Peyer's patch (tissue), 4 donors: Measurements from ENCODE around the gene CYP39A1. TPM values are rescaled to one million over a fixed set of nuclear protein-coding genes. Genes with fewer than 3 reads are reported as not detected.

Source experiments
- DNase-seq, 3 donors: peaks; one replicate each; pipeline ENCODE4 v3.0.0-alpha.2; 2017 to 2019
- H3K27ac ChIP-seq, 4 donors: fragments of 200-600 bp; sonication (generic); one replicate each; pipeline ENCODE4 v1.5.1; 2016 to 2019
- H3K27me3 ChIP-seq, 2 donors: fragments of 200-600 bp; sonication (generic); one replicate each; pipeline ENCODE4 v1.5.1; 2019
- H3K36me3 ChIP-seq, 3 donors: fragments of 200-600 bp; sonication (generic); one replicate each; pipeline ENCODE4 v1.5.1; 2016 to 2019
- H3K4me1 ChIP-seq, 4 donors: fragments of 200-600 bp; sonication (generic); one replicate each; pipeline ENCODE4 v1.5.1; 2016 to 2019
- H3K4me3 ChIP-seq, 4 donors: fragments of 200-600 bp; sonication (generic); 1 replicate in 3 of 4; 2 replicates in 1 of 4; pipeline ENCODE4 v1.5.1; 2016 to 2019; ENCODE audit warnings: mild to moderate bottlenecking in 1 of 4
- H3K9me3 ChIP-seq, 4 donors: fragments of 200-600 bp; sonication (generic); one replicate each; pipeline ENCODE4 v1.5.1; 2016 to 2019; ENCODE audit warnings: mild to moderate bottlenecking in 1 of 4
- POLR2A ChIP-seq, 2 donors: fragments of 450-650 bp; IDR thresholded peaks; one replicate each; pipeline ENCODE4 v1.5.1; 2017; ENCODE audit warnings: antibody characterized with exemption in 2 of 2, mild to moderate bottlenecking in 2 of 2, moderate library complexity in 2 of 2
- total RNA-seq, 4 donors: library from RNA; depleted of rRNA; stranded (reverse); fragments of >200 nt; gene quantifications; one replicate each; pipeline ENCODE4 v1.1.0, GENCODE V29; 2016
- TF ChIP-seq, protein P1 (sequence below), 6 experiments: fragments of 450-650 bp in 4 of 6; fragments of 200-600 bp in 2 of 6; sonication (generic) in 1 of 6; IDR thresholded peaks; one replicate each; pipeline ENCODE4 v1.5.1; 2017 to 2019; ENCODE audit warnings: antibody characterized with exemption in 6 of 6, mild to moderate bottlenecking in 3 of 6, moderate library complexity in 1 of 6

The CYP39A1 gene
- total RNA-seq, 4 donors from 2014 or later: 1.2 to 8.3 (median 3.4) TPM

DNA sequence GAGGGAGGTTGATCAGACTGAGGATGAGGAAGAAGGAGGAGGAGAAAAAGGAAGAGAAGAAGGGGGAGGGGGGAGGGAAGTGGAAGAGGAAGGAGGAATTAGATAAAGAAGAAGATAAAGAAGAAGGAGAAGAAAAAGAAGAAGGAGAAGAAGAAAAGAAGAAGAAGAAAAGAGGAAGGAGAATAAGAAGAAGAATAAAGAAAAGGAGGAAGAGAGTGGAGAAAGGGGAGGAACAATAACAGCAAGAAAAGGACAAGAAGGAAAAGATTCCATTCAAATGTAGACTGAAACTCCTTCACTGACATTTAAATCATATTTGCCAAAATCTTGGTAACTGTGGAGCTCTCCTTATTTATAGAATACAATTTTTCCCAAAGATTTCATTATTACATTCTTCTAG lies 127.0 kb downstream of the CYP39A1 start:
- no peak for DNase-seq
- Histone ChIP-seq H3K27ac (no peak overlapping the region), H3K27me3 (no peaks in the 10 kb centered on the region), H3K4me3 (no peak overlapping the region), H3K4me1 (no peaks in the 10 kb centered on the region), H3K36me3 (no peaks in the 10 kb centered on the region), H3K9me3 (no peaks in the 10 kb centered on the region)
- TF ChIP-seq, protein P1, sequence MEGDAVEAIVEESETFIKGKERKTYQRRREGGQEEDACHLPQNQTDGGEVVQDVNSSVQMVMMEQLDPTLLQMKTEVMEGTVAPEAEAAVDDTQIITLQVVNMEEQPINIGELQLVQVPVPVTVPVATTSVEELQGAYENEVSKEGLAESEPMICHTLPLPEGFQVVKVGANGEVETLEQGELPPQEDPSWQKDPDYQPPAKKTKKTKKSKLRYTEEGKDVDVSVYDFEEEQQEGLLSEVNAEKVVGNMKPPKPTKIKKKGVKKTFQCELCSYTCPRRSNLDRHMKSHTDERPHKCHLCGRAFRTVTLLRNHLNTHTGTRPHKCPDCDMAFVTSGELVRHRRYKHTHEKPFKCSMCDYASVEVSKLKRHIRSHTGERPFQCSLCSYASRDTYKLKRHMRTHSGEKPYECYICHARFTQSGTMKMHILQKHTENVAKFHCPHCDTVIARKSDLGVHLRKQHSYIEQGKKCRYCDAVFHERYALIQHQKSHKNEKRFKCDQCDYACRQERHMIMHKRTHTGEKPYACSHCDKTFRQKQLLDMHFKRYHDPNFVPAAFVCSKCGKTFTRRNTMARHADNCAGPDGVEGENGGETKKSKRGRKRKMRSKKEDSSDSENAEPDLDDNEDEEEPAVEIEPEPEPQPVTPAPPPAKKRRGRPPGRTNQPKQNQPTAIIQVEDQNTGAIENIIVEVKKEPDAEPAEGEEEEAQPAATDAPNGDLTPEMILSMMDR (IDR thresholded peaks at IDR 0.05): no peak
- TF ChIP-seq POLR2A (IDR thresholded peaks at IDR 0.05): no peak

DNA sequence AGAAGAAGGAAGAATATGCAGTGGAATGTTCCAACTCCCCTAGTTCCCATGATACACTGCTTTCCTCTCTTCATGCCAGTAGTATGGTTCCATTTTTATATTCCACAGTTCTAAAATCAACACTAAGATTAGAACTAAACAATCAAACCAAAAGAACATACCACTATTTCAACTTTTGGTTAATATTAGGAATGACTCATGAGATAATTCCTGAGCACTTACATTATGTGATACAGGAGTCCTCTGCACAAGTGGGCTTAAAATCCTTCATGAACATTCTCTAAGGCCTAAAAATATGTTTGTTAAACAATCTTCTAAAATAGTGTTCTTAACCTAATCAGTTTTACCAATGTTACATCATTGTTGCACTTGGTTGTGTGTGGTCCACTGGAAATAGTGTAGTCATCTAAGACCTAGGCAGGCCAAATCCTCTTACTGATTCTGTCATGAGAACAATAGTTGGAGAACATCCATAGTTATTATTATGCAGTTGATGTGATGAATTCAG lies 131.1 kb downstream of the CYP39A1 start:
- Histone ChIP-seq H3K36me3 (no peaks in the 10 kb centered on the region), H3K4me1 (no peaks in the 10 kb centered on the region), H3K9me3 (no peaks in the 10 kb centered on the region), H3K27me3 (no peaks in the 10 kb centered on the region), H3K4me3 (no peak overlapping the region), H3K27ac (peak overlapping the region in 2 of 4 donors; percentile 18 to 54)
- no peak for TF ChIP-seq POLR2A (IDR thresholded peaks at IDR 0.05)
- TF ChIP-seq, protein P1 (IDR thresholded peaks at IDR 0.05): no peak
- no peak for DNase-seq

DNA sequence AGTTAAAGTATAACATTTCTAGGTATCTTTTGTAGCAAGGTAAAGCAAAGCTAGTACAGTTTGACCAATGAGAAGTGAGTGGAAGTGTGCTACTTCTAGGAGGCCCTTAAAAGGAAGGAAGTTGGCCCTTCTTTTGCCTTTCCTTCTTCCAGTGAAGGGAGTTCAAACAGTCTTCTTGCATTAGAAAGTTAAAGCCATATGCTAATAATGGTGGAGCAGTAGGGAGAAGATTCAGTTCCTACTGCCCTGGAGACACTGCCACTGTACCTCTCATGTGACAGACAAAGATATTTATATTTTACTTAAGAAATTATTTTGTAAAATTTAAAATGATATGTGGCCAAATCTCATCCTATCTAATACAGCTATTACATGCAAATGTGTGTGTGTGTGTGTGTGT lies 135.4 kb downstream of the CYP39A1 start:
- TF ChIP-seq, protein P1 (IDR thresholded peaks at IDR 0.05): no peak
- TF ChIP-seq POLR2A (IDR thresholded peaks at IDR 0.05): no peak
- H3K9me3 ChIP-seq: no peaks in the 10 kb centered on the region
- H3K4me3 ChIP-seq: no peak overlapping the region
- H3K27me3 ChIP-seq: no peaks in the 10 kb centered on the region
- no peak for DNase-seq
- no peaks in the 10 kb centered on the region for H3K4me1 ChIP-seq
- H3K36me3 ChIP-seq: no peaks in the 10 kb centered on the region
- H3K27ac ChIP-seq: no peak overlapping the region

DNA sequence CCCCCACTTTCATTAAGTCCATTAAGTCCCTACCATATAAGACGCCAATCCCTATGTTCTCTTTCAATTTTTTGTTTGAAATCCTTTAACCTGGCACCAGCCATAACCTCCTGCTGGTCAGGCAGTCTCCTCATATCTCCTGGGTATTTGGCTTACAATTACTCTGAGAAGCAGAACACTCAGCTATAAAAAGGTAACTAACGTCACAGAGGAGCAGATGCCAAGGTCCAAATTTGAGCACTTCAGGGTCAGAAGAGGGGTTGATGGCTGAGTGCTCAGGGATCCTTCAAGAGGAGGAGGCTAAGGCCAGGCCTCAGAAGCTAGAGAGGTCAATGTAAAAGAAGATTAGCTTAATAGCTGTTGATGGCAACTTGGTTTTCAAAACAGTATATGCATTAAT lies 139.1 kb downstream of the CYP39A1 start:
- Histone ChIP-seq H3K36me3 (no peaks in the 10 kb centered on the region), H3K27me3 (no peaks in the 10 kb centered on the region), H3K27ac (no peak overlapping the region), H3K4me3 (no peak overlapping the region), H3K9me3 (no peaks in the 10 kb centered on the region), H3K4me1 (peaks cover 0 to 7% (median 0%) of the 10 kb centered on the region in 4 donors)
- TF ChIP-seq POLR2A (IDR thresholded peaks at IDR 0.05): no peak
- TF ChIP-seq, protein P1 (IDR thresholded peaks at IDR 0.05): no peak
- DNase-seq: no peak

DNA sequence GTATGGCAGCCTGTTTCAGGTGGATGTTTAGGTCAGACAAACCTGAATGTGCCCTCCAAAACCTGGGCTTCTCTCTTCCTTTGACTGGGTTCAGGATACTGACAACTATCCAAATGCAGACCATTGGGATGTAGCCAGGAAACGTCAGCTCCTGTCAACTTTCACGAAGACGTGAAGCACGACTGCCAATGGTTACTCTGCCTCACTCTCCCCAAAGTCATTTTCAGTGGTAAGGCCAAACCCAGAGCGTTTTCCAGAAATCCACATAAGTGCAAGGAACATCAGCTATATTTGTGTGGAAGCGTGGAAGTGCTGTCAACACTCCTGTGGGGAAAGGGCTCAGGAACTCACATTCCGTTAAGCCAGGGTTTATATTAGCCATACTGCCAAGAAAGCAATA lies 141.3 kb downstream of the CYP39A1 start:
- peaks cover 0 to 7% (median 0%) of the 10 kb centered on the region in 4 donors for H3K4me1 ChIP-seq
- no peaks in the 10 kb centered on the region for H3K27me3 ChIP-seq
- peak overlapping the region in 3 of 4 donors; percentile 15 to 58 (median 28) for H3K27ac ChIP-seq
- no peak for TF ChIP-seq POLR2A (IDR thresholded peaks at IDR 0.05)
- TF ChIP-seq, protein P1 (IDR thresholded peaks at IDR 0.05): no peak
- no peaks in the 10 kb centered on the region for H3K9me3 ChIP-seq
- no peak overlapping the region for H3K4me3 ChIP-seq
- no peaks in the 10 kb centered on the region for H3K36me3 ChIP-seq
- DNase-seq: no peak

DNA sequence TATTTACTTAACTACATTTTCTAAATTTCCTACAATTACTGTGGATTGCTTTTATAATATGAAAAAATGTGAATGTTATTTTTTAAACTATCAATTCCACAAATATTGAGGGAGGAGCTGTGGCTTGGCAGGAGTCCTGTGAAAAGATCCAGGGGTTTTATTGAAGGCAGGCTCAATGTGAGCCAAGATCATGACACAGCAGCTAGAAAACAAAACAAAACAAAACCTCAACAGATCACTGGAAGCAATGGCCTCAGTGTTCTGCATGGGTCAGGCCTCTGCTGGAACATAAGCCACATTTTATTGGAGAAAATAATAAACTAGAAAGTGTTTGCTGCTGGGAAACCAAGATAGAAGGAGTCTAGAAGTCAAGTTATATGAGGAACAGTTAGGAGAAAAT lies 142.0 kb downstream of the CYP39A1 start:
- TF ChIP-seq POLR2A (IDR thresholded peaks at IDR 0.05): no peak
- TF ChIP-seq, protein P1 (IDR thresholded peaks at IDR 0.05): no peak
- no peaks in the 10 kb centered on the region for H3K27me3 ChIP-seq
- H3K4me1 ChIP-seq: peaks cover 0 to 7% (median 0%) of the 10 kb centered on the region in 4 donors
- H3K36me3 ChIP-seq: no peaks in the 10 kb centered on the region
- no peak overlapping the region for H3K4me3 ChIP-seq
- DNase-seq: no peak
- H3K9me3 ChIP-seq: no peaks in the 10 kb centered on the region
- H3K27ac ChIP-seq: peak overlapping the region in 2 of 4 donors; percentile 6 to 58
